Measurements from ENCODE around the gene ANKRD53.

DNA sequence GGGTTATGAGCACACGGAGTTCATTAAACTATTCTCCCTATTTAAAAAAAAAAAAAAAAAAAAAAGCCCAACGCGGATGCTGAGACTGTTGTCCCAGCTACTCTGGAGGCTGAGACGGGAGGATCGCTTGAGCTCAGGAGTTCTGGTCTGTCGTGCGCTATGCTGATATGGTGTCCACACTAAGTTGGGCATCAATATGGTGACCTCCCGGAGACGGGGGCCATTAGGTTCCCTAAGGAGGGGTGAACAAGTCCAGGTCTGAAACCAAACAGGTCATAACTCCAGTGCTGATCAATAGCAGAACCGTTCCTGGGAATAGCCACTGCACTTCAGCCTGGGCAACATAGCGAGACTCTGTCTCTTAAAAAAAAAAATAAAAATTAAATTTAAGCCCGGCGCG is 12.9 kb upstream of the ANKRD53 start:
- TF ChIP-seq, protein P1, sequence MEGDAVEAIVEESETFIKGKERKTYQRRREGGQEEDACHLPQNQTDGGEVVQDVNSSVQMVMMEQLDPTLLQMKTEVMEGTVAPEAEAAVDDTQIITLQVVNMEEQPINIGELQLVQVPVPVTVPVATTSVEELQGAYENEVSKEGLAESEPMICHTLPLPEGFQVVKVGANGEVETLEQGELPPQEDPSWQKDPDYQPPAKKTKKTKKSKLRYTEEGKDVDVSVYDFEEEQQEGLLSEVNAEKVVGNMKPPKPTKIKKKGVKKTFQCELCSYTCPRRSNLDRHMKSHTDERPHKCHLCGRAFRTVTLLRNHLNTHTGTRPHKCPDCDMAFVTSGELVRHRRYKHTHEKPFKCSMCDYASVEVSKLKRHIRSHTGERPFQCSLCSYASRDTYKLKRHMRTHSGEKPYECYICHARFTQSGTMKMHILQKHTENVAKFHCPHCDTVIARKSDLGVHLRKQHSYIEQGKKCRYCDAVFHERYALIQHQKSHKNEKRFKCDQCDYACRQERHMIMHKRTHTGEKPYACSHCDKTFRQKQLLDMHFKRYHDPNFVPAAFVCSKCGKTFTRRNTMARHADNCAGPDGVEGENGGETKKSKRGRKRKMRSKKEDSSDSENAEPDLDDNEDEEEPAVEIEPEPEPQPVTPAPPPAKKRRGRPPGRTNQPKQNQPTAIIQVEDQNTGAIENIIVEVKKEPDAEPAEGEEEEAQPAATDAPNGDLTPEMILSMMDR (IDR thresholded peaks at IDR 0.05), result no peak
- TF ChIP-seq ZFX (IDR thresholded peaks at IDR 0.05; ENCODE audit: borderline replicate concordance), result no peak
